ENCODE results near the gene TBC1D9B.
"Not testable (repeated sequence)": the region's sequence is repeated elsewhere in the genome, so short reads cannot be mapped to it uniquely, and the experiment has no call there.

Gene TBC1D9B

GRCh38 chr5:179840321-179840720 is 67.4 kb downstream of the TBC1D9B start:
- no peak for DNase-seq (ENCODE audit: low read depth in 2 of 3, low spot score in 2 of 3)

- DNase-seq (ENCODE audit: low read depth in 2 of 3, low spot score in 2 of 3): no peak
These were observed 68.1 kb downstream of the TBC1D9B start for GRCh38 chr5:179839328-179840256.

- no peak for DNase-seq (ENCODE audit: low read depth in 2 of 3, low spot score in 2 of 3)
These were observed 70.4 kb downstream of the TBC1D9B start for GRCh38 chr5:179837076-179838011.

GRCh38 chr5:179836225-179837019 is 71.3 kb downstream of the TBC1D9B start:
- no peak for DNase-seq (ENCODE audit: low read depth in 2 of 3, low spot score in 2 of 3)

GRCh38 chr5:179834871-179835270 is 72.8 kb downstream of the TBC1D9B start:
- not testable (repeated sequence) for DNase-seq (ENCODE audit: low read depth in 2 of 3, low spot score in 2 of 3)

- no peak for DNase-seq (ENCODE audit: low read depth in 2 of 3, low spot score in 2 of 3)
These were observed 73.6 kb downstream of the TBC1D9B start for GRCh38 chr5:179834120-179834519.

GRCh38 chr5:179833709-179834070 is 74.0 kb downstream of the TBC1D9B start:
- DNase-seq (ENCODE audit: low read depth in 2 of 3, low spot score in 2 of 3): no peak

- no peak for DNase-seq (ENCODE audit: low read depth in 2 of 3, low spot score in 2 of 3)
These were observed 74.5 kb downstream of the TBC1D9B start for GRCh38 chr5:179833056-179833708.

- no peak for DNase-seq (ENCODE audit: low read depth in 2 of 3, low spot score in 2 of 3)
These were observed 75.5 kb downstream of the TBC1D9B start for GRCh38 chr5:179832039-179832745.

GRCh38 chr5:179830818-179831468 is 76.8 kb downstream of the TBC1D9B start:
- no peak for DNase-seq (ENCODE audit: low read depth in 2 of 3, low spot score in 2 of 3)

- no peak for DNase-seq (ENCODE audit: low read depth in 2 of 3, low spot score in 2 of 3)
These were observed 77.8 kb downstream of the TBC1D9B start for GRCh38 chr5:179829732-179830435.

- DNase-seq (ENCODE audit: low read depth in 2 of 3, low spot score in 2 of 3): no peak
These were observed 78.8 kb downstream of the TBC1D9B start for GRCh38 chr5:179828756-179829421.

GRCh38 chr5:179827680-179828079 is 80.0 kb downstream of the TBC1D9B start:
- DNase-seq (ENCODE audit: low read depth in 2 of 3, low spot score in 2 of 3): no peak

GRCh38 chr5:179825655-179826182 is 82.0 kb downstream of the TBC1D9B start:
- no peak for DNase-seq (ENCODE audit: low read depth in 2 of 3, low spot score in 2 of 3)

GRCh38 chr5:179824745-179825112 is 83.0 kb downstream of the TBC1D9B start:
- DNase-seq (ENCODE audit: low read depth in 2 of 3, low spot score in 2 of 3): no peak

GRCh38 chr5:179823937-179824744 is 83.6 kb downstream of the TBC1D9B start:
- DNase-seq (ENCODE audit: low read depth in 2 of 3, low spot score in 2 of 3): no peak

- no peak for DNase-seq (ENCODE audit: low read depth in 2 of 3, low spot score in 2 of 3)
These were observed 85.2 kb downstream of the TBC1D9B start for GRCh38 chr5:179822444-179822990.

Data from activated CD8-positive, alpha-beta memory T cell treated with anti-CD3 and anti-CD28 coated beads for 48 hours (primary cell).